ENCODE measurements around the gene DDX39B.

- TF ChIP-seq POLR2AphosphoS5 (IDR thresholded peaks at IDR 0.05) (peak; percentile 80 to 85 (median 85)), POLR2A (IDR thresholded peaks at IDR 0.05) (peak in 1 of 3 donors; percentile 58)
Measured at GRCh38 chr6:31572041-31572911, 30.5 kb upstream of the DDX39B start, which contains the start of gene LTA.

Data from spleen (tissue), 3 donors.